Measurements from ENCODE around the gene STAC3. TPM values are rescaled to one million over a fixed set of nuclear protein-coding genes. Genes with fewer than 3 reads are reported as not detected.

STAC3 gene
- total RNA-seq, 2 experiments from 2014 or later, result 2.0 to 3.0 TPM

DNA sequence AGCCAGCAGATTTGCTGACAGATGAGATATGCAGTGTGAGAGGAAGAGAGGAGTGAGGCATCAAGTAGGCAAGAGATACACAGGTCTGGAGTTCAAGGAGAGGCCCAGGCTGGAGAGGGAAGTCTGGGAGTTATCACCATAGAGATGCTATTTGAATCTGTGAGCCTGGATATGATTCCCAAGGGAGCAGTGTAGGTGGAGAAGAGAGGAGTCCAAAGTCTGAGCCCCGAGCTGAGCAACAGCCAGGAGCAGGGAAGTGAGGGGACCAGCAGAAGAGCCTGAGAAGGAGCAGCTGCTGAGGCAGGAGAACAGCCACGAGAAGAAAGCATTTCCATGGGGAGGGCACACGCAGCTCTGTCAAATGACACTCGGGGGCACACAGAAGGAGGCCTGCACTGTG, 54.5 kb downstream of the STAC3 start:
- no peak for DNase-seq
- H3K36me3 ChIP-seq (ENCODE audit: insufficient read depth, low read length), result peaks cover 4% of the 10 kb centered on the region
- Mint-ChIP-seq H3K4me1 (ENCODE audit: low read depth) (no peaks in the 10 kb centered on the region), H3K27ac (no peak overlapping the region), H3K36me3 (ENCODE audit: low read depth) (peaks cover 13% of the 10 kb centered on the region), H3K4me3 (no peak overlapping the region), H3K9me3 (no peaks in the 10 kb centered on the region), H3K27me3 (no peaks in the 10 kb centered on the region)
- H3K9me3 ChIP-seq (ENCODE audit: control insufficient read depth in 1 of 2, insufficient read depth in 1 of 2, low read length in 2 of 2), result no peaks in the 10 kb centered on the region
- POLR2A ChIA-PET, result no interaction called here
- CTCF ChIA-PET, result no interaction called here
- TF ChIP-seq, protein P1, sequence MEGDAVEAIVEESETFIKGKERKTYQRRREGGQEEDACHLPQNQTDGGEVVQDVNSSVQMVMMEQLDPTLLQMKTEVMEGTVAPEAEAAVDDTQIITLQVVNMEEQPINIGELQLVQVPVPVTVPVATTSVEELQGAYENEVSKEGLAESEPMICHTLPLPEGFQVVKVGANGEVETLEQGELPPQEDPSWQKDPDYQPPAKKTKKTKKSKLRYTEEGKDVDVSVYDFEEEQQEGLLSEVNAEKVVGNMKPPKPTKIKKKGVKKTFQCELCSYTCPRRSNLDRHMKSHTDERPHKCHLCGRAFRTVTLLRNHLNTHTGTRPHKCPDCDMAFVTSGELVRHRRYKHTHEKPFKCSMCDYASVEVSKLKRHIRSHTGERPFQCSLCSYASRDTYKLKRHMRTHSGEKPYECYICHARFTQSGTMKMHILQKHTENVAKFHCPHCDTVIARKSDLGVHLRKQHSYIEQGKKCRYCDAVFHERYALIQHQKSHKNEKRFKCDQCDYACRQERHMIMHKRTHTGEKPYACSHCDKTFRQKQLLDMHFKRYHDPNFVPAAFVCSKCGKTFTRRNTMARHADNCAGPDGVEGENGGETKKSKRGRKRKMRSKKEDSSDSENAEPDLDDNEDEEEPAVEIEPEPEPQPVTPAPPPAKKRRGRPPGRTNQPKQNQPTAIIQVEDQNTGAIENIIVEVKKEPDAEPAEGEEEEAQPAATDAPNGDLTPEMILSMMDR (IDR thresholded peaks at IDR 0.05), result no peak
- H3K27ac ChIP-seq (ENCODE audit: low read depth in 1 of 2, low read length in 2 of 2), result no peak overlapping the region
- H3K4me1 ChIP-seq (ENCODE audit: insufficient read depth, low read length), result no peaks in the 10 kb centered on the region
- ATAC-seq (ENCODE audit: poor library complexity), result no peak
- intact Hi-C loops (cut with DNase I, micrococcal nuclease), result no loop called here
- no peaks in the 10 kb centered on the region for H3K27me3 ChIP-seq (ENCODE audit: control insufficient read depth in 1 of 2, insufficient read depth in 2 of 2, low read length in 2 of 2)
- H3K4me3 ChIP-seq (ENCODE audit: low read length), result no peak overlapping the region

DNA sequence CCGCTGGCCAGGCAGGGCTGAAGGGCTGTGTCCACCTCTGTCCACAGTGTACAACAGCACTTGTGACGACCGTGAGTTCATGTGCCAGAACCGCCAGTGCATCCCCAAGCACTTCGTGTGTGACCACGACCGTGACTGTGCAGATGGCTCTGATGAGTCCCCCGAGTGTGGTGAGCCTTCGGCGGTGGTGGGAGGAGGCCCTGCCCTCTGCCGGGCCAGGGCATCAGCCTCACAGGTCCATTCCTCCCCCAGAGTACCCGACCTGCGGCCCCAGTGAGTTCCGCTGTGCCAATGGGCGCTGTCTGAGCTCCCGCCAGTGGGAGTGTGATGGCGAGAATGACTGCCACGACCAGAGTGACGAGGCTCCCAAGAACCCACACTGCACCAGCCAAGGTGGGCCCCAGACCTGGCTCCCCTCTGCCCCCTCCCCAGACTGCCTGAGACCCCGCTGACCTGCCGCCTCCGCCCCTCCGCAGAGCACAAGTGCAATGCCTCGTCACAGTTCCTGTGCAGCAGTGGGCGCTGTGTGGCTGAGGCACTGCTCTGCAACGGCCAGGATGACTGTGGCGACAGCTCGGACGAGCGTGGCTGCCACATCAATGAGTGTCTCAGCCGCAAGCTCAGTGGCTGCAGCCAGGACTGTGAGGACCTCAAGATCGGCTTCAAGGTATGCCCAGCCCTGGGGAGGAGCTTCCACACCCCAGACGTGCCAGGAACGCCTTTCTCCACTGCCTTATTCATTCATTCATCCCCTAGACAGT, 55.2 kb downstream of the STAC3 start:
- H3K4me1 ChIP-seq (ENCODE audit: insufficient read depth, low read length), result no peaks in the 10 kb centered on the region
- TF ChIP-seq, protein P1 (IDR thresholded peaks at IDR 0.05), result no peak
- peaks cover 13% of the 10 kb centered on the region for H3K36me3 Mint-ChIP-seq (ENCODE audit: low read depth)
- no peaks in the 10 kb centered on the region for H3K27me3 ChIP-seq (ENCODE audit: control insufficient read depth in 1 of 2, insufficient read depth in 2 of 2, low read length in 2 of 2)
- no peak for DNase-seq
- no peaks in the 10 kb centered on the region for H3K4me1 Mint-ChIP-seq (ENCODE audit: low read depth)
- no peak overlapping the region for H3K4me3 Mint-ChIP-seq
- H3K9me3 Mint-ChIP-seq, result no peaks in the 10 kb centered on the region
- H3K27ac ChIP-seq (ENCODE audit: low read depth in 1 of 2, low read length in 2 of 2), result no peak overlapping the region
- H3K4me3 ChIP-seq (ENCODE audit: low read length), result no peak overlapping the region
- ChIA-PET CTCF (no interaction called here), POLR2A (no interaction called here)
- H3K36me3 ChIP-seq (ENCODE audit: insufficient read depth, low read length), result peaks cover 4% of the 10 kb centered on the region
- no peak overlapping the region for H3K27ac Mint-ChIP-seq
- ATAC-seq (ENCODE audit: poor library complexity), result no peak
- intact Hi-C loops (cut with DNase I, micrococcal nuclease), result no loop called here
- H3K9me3 ChIP-seq (ENCODE audit: control insufficient read depth in 1 of 2, insufficient read depth in 1 of 2, low read length in 2 of 2), result no peaks in the 10 kb centered on the region
- H3K27me3 Mint-ChIP-seq, result no peaks in the 10 kb centered on the region

DNA sequence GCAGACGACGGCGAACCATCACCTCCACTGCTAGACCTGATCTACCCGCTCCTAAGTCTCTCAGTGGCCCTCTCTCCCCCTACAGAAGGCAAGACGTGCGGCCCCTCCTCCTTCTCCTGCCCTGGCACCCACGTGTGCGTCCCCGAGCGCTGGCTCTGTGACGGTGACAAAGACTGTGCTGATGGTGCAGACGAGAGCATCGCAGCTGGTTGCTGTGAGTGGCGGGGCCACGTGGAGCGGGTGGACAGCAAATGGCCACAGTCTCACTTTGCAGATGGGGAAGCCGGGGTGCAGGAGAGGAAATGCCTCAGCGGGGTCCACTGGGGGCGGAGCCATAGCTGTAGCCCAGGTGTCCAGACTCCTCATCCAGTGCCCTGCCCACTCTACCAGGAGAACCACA, 55.8 kb downstream of the STAC3 start:
- no peaks in the 10 kb centered on the region for H3K27me3 Mint-ChIP-seq
- TF ChIP-seq, protein P1 (IDR thresholded peaks at IDR 0.05), result no peak
- no peaks in the 10 kb centered on the region for H3K4me1 ChIP-seq (ENCODE audit: insufficient read depth, low read length)

More for the DNA sequence above, 55.8 kb downstream of the STAC3 start:
- Histone ChIP-seq H3K27me3 (ENCODE audit: control insufficient read depth in 1 of 2, insufficient read depth in 2 of 2, low read length in 2 of 2) (no peaks in the 10 kb centered on the region), H3K27ac (ENCODE audit: low read depth in 1 of 2, low read length in 2 of 2) (no peak overlapping the region), H3K4me3 (ENCODE audit: low read length) (no peak overlapping the region), H3K9me3 (ENCODE audit: control insufficient read depth in 1 of 2, insufficient read depth in 1 of 2, low read length in 2 of 2) (no peaks in the 10 kb centered on the region), H3K36me3 (ENCODE audit: insufficient read depth, low read length) (peaks cover 4% of the 10 kb centered on the region)
- H3K27ac Mint-ChIP-seq, result no peak overlapping the region
- CTCF ChIA-PET, result no interaction called here
- no peaks in the 10 kb centered on the region for H3K4me1 Mint-ChIP-seq (ENCODE audit: low read depth)
- H3K4me3 Mint-ChIP-seq, result no peak overlapping the region
- DNase-seq (no peak), ATAC-seq (ENCODE audit: poor library complexity) (no peak)
- H3K9me3 Mint-ChIP-seq, result no peaks in the 10 kb centered on the region
- intact Hi-C loops (cut with DNase I, micrococcal nuclease), result no loop called here
- POLR2A ChIA-PET, result no interaction called here
- H3K36me3 Mint-ChIP-seq (ENCODE audit: low read depth), result peaks cover 13% of the 10 kb centered on the region

Data from CD4-positive, alpha-beta T cell (primary cell).